ENCODE data around the gene MACC1. TPM values are rescaled to one million over a fixed set of nuclear protein-coding genes. Genes with fewer than 3 reads are reported as not detected.
"Not testable (repeated sequence)": the region's sequence is repeated elsewhere in the genome, so short reads cannot be mapped to it uniquely, and the experiment has no call there.

The MACC1 gene
- total RNA-seq, 1 experiment from 2014 or later: 9.4 TPM

DNA sequence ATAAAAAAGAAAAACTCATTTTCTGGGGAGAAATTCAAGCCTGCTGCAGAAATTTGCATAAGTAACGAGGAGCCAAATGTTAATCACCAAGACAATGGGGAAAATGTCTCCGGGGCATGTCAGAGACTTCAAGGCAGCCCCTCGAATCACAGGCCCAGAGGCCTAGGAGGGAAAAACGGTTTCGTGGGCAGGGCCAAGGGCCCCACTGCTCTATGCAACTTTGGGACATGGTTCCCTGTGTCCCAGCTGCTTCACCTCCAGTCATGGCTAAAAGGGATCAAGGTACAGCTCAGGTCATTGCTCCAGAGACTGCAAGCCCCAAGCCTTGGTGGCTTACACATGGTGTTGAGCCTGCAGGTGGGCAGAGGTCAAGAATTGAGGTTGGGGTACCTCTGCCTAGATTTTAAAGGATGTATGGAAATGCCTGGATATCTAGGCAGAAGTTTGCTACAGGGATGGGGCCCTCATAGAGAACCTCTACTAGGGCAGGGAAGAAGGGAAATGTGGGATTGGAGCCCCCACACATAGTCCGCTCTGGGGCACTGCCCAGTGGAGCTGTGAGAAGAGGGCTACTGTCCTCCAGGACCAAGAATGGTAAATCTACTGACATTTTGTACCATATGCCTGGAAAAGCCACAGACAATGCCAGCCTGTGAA, 8.4 kb downstream of the MACC1 start:
- no peak for DNase-seq (ENCODE audit: extremely low read depth, low read depth)

DNA sequence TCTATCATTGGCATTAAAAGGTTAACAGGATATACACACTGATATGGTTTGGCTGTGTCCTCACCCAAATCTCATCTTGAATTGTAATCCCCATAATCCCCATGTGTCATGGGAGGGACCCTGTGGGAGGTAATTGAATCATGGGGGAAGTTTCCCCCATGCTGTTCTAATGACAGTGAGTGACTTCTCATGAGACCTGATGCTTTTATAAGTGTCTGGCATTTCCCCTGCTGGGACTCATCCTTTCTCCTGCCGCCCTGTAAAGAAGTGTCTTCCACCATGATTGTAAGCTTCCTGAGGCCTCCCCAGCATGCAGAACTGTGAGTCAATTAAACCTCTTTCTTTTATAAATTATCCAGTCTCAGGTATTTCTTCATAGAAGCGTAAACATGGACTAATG, 9.4 kb downstream of the MACC1 start:
- DNase-seq (ENCODE audit: extremely low read depth, low read depth): not testable (repeated sequence)

DNA sequence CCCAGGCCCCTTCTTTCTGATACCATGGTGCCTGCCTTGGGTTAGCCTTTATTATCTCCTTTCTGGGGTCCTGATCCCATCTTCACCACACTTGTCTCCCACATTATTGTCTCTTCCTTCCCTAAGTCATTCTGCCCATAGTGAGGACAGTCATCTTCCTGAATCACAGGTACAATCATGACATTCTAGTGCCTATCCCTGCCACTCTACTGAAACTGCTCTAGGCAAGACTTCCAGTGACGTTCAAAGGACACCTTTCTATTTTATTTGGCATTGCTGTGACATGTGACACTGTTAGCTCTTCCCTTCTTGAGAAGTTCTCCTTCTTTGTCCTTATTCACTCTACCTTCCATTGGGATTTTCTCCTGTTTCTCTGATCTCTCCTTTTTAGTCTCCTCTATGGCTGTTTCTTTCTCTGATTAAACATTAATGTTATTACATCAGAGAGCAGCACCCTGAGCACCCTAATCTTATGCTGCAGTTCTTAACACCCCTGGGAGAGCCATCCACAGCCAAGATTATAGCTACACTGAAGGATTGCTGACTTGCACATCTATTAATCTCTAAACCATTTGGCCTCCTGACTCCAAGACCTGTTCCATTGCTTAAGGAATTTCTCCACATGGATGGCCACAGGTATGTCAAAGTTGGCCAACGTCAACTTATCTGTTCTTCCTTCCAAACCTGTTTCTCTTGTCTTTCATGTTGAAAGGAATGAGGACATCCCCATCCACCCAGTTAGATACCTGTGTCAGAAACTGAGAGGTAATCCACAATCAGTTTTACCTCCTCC, 10.9 kb downstream of the MACC1 start:
- DNase-seq (ENCODE audit: extremely low read depth, low read depth): no peak

DNA sequence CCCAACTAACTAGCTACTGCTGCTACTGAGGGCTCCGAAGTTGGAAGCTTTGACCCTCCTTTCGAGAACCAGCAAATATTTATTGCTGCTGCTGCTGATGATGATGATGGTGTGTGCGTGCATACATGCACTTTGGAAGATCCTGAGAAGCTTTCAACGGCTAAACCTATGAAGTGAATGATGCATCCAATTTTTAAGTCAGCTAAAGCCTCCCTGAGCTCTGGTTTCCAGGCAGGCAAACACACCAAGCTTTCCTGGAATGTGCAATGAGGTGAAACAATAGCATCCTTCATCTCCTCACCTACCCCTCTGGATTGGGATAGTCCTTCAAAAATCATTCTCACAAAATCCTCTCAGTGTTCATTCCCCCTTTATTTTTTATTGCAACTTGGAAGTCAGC, 13.9 kb downstream of the MACC1 start:
- DNase-seq (ENCODE audit: extremely low read depth, low read depth): no peak

DNA sequence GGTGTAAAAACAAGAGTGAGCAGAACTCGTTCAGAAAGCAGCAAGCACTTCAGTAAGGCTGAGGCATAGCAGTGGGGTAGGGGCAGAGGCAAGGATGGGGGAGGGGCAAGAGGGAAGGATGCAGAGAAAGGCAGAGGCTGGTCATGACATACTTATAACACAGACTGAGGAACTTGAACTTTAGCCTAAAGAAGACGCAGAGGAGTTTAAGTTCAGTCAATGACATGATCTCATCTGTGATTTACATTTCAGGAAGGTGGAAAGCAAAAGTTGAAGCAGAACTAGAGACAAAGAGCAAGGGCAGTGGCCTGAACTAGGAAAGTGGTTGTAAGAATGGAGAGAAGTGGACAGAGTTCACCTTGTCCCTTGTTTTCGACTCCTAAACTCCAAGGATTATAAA, 15.8 kb downstream of the MACC1 start:
- DNase-seq (ENCODE audit: extremely low read depth, low read depth): no peak

DNA sequence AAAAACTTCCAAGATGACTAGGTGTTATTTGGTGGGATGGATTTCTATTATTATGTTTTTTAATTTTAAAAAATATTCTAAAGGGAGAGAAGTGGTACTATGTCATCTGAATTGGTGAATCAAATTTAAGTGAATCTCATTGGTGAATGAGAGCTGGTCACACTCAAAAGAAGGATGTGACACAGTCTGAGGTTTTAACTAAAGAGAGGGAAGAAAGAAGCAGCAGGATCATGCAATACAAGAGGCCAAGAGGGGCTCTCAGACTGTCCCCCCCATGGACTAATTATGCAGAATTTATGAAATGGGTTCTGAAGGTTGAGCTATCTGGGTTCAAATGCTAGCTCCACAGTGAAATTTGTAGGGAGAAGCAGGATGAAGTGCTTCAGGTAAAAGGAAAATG, 16.2 kb downstream of the MACC1 start:
- DNase-seq (ENCODE audit: extremely low read depth, low read depth): no peak

DNA sequence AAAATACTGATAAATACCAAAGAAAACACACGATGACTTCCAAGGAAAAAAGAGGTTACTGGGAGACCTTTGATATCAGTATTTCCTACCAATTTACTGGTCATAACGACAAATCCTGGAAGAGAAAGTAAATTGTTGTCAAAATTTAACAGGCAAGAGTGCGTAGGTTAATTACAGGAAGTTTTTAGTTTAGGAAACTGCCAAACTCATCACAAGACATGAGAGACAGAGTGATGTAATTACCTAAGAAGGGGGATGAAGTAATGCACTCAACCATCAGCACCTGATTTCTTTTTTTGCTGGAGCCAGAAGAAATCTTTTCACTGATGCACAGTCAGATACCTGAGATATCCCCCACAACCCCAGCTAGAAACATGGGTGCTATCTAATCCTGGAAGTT, 16.8 kb downstream of the MACC1 start:
- no peak for DNase-seq (ENCODE audit: extremely low read depth, low read depth)

DNA sequence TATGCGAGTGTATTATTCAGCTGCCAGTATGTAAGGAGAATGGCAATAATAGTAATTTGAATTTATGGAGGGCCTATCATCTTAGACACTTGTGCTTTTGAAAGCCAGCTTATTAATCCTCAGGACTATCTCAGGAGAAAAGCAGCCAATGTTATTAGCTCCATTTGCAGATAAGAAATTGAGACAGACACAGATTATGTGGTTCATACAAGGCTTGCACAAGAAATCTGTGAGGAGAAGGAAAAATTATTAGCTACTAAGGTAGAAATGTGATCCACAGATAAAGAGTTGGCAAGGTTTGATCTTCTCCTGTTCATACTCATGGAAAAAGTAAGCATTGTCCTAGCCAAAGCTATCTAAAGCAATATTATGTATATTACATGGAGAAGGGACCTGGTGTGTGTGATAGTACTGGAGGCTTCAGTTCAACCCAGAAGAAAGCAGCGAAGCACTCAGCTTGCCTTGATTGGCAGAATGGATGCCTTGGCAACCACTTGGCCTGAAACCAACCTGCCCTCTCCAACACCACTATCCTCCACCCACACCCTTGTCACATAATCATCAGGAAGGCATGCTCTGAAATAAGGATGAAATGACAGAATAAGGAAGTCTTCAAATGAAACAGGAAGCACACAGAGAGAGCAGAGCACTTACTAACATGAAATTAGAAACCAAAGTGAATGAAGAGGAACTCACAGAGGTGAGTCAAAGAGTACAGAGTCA, 18.0 kb downstream of the MACC1 start:
- peak; percentile 97 for DNase-seq (ENCODE audit: extremely low read depth, low read depth)

DNA sequence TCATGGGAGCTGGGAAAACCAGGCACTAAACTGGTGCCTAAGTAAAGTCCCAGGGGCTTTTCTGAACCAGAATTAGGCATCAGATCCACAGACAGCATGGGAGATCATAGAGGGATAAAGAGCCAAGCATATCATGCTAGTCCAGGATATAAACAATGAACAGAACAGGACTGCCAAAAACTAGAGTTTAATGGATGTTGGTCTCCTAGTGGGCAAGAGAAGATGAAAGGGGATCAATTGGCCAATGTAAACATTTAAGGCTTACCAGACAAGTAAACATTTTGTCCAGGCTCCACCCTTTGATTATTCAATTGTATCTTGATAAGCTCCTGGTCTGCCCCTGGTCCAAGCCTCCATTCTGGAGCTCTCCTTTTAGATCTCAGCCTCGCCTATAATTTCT, 18.9 kb downstream of the MACC1 start:
- DNase-seq (ENCODE audit: extremely low read depth, low read depth): no peak

DNA sequence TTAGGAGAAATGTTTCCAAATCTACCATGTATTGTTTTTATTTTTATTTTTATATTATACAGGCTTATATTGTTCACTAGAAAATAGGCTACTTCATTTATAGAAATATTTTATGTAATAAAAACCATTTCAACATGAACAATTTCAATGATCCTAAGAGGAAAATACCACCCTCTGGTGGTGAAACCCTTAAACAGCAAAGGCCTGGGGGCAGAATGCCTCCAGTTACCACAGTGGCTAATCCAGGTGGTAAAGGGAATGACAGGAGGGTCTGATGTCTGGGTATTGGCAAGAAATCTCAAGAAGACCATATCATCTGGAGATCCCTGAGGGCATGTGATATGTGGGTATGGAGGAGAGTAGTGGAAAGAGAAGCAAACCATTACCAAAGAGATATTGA, 19.3 kb downstream of the MACC1 start:
- DNase-seq (ENCODE audit: extremely low read depth, low read depth): no peak

DNA sequence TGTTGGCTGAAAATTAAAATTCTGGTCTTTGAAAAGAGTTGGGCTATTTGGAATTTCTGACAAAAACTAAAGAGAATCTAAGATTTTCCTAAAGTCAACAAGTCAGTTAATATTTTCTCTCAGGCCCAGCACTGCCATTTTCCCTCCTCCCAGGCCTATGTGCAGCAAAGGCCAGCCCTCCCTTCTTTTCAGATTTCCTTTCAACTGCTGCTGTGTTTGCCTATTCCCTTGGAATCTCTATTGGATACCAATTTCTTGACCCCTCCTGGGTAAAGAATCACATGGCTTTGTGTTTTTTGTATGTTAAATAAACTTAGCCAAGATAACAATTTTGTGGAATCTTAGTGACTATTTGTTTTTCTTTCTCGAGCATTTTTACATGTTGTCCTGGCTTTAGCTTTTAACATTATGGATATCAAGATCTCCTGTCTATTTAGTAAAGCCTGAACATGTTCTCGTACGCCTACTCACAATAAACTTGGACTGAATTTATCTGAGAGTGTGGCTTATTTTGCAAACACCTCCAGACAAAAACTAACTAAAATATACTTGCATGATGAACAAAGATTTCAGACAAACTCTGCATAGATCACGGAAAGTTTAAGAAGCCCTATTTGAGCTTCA, 19.9 kb downstream of the MACC1 start:
- no peak for DNase-seq (ENCODE audit: extremely low read depth, low read depth)

DNA sequence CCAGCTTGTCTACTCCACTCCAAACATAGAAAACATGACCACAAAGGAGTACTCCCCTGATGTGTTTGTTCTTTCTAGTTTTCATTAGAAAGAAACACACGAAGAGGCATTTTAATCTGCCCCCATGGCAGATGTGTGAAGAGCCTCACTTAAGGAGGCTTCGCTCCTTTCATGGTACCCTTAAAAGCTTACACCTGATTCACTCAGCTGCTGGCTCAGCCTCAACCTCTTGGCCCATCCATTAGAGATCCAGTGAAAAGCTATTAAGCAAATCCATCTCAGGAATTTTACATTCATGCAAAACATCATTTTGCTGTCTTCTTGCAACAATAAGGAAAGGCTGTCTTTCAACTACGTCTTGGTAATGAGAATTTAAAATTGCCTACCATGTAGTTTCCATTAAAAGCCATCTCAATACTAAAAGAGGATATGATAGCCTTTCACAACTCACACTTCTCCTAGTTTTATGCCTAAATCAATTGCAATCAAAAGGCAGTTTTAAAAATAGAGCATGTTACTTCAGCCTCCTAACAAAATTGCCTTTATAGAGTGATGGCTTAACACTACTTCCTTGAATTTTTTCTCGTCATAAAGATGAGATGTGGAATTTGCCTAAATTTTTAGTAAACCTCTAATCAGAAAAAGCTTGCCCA, 22.7 kb downstream of the MACC1 start:
- no peak for DNase-seq (ENCODE audit: extremely low read depth, low read depth)

DNA sequence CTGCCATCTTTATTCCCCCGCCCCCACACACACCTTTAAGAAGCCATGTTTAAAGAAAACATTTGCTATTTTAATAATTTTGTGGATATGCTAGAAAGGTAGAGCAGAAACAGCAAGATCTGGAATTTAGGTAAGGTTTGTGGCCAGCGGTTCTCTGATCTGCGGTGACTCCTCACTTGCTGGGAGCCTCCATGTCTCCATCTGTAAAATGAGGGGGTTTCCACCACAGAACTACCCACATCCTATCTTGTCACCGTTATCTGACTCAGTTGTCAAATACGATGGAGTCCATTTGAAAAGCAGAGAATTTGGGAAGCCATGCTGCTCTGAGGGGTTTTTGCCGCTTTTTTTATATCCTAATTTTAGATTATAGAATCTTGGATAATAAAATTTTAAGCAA, 23.3 kb downstream of the MACC1 start:
- DNase-seq (ENCODE audit: extremely low read depth, low read depth): no peak

DNA sequence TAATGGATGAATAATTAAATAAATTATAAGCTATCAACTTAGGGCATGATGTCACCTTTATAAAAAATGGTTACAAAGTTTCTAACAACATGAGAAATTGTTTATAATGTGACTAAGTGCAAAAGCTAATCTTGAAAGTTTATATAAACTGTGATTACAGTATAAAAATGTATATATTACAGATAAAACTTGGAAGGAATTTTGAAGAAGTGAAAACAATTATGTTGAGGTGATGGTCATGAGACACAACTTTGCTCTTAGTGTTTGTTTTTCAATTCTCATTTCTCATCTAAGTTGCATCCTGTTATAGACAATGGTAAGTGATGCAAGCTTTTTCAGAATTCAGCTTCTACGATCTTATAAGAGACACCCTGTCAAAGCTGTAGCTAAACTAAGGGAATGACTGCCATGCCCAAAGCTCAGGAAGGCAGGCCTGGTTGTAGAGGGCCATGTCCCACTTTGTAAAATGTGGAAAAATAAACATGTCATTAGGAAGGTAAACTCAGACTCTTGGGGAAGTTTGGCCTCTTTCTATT, 23.9 kb downstream of the MACC1 start:
- DNase-seq (ENCODE audit: extremely low read depth, low read depth): no peak

DNA sequence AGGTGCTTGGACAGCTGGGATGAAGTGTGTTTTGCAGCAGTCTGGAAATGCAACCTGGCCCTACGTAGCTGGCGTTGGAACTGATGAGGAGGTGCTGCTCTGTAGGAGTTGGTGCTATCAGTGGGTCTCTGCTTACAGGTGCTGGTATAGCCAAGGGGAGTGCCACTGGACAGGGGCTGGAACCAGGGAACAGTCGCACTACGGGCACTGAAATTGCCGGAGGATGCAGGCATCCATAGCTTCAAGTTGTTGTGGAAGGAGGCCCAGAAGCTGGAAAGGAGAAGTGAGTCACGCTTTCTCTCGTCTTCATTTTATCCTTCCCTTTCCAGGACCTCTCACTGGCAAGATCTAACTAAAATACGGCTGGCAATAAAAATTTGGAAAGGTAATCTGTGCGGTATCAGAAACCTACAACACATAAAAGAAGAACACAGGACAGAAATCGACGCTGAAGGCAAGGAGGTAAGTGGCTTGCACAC, 25.8 kb downstream of the MACC1 start:
- no peak for DNase-seq (ENCODE audit: extremely low read depth, low read depth)

DNA sequence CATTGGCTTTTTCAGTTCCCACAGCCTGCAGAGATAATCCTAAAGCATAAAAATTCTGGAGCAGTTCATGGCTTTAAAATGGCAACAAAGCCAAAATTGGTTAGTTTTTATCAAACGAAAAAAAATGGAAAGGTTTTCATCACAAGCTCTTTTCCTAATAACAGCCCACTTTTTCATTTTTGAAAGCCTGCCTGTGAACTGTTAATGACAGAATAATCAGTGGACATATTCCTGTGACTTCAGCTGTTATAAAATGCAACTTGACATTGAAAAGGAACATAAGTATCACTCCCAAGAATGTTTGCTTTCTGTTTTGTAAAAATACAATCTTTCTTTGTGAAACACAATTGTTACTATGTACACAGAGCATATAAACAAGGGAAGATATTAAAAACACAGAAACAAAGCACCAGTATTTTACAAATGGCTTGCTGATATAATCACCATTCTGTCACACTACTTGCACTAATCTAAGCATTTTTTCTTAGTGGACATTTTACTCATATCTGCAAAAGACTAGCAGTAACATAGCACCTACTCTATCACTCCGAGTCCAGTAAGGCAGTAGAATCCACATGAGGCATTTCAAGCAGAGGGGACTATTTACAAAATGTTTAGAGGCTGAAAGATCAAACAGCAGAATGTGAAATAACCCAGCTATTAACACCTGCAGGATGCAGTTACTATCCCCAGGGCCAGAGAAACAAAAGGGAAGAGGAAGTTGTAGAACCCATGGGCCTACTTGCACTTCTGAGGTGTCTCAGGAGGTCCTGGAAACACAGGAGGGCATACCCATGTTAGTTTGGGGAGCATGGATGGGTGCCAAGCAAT, 26.4 kb downstream of the MACC1 start:
- no peak for DNase-seq (ENCODE audit: extremely low read depth, low read depth)

DNA sequence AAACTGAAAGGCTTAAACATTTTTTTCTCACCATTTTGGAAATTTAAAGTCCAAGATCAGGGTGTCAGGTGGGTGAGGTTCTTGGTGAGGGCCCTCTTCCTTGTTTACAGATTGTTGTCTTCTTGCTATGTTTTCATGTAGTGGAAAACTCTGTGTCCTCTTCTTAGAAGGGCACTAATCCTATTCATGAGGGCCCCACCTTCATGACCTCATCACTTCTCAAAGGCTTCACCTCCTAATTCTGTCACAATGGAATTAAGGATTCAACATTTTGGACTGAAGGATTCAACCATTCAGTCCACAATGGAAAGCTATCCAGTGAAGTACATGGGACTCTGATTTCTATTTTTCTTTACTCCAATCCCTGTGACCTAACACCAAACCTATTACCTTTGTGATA, 27.3 kb downstream of the MACC1 start:
- DNase-seq (ENCODE audit: extremely low read depth, low read depth): no peak

DNA sequence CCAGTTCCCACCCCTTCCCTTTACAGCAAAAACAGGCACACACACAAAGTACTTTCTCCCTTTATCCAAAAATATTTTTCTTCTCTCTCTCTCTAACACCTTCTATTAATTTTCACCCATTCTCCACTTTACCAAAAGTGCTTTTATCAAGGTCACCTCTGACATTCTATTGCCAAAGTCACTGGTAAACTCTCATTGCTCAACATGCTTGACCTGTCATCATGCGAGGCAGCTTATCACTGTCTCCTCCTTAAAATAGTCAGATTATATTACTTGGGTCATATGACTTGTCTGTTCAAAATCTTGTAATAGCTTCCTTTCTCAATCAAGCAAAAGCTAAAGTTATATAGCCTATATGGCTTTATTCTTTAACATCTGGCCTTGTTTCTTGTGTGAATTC, 28.6 kb downstream of the MACC1 start:
- DNase-seq (ENCODE audit: extremely low read depth, low read depth): no peak

DNA sequence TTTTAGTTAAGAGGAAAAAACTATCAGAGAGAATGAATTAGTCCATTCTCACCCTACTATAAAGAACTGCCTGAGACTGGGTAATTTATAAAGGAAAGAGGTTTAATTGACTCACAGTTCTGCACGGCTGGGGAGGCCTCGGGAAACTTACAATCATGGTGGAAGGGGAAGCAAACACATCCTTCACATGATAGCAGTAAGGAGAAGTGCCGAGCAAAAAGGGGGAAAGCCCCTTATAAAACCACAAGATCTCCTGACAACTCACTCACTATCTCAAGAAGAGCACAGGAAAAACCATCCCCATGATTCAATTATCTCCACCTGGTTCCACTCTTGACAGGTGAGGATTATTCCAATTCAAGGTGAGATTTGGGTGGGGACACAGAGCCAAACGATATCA, 29.3 kb downstream of the MACC1 start:
- not testable (repeated sequence) for DNase-seq (ENCODE audit: extremely low read depth, low read depth)

DNA sequence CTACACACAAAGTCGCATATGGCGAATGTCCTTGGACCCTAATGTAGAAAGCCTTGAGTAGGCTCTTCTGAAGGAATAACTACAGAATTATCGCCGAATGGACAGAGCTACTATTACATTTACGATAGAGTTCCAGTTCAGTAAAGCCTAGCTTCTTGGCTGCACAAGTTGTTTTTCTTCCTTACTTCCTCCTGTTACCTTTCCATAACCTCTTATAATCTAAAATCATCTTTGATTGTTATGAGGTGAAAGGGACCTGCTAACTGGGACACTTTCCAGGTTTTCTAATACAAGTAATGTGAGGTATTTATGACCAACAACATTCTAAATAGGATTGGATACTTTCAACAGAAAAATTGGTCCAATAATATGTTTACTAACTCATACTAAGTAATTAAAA, 31.2 kb downstream of the MACC1 start:
- no peak for DNase-seq (ENCODE audit: extremely low read depth, low read depth)

Measured in NCI-H460 (cell line).